Panc1 (cell line): ENCODE data around the gene CADPS2.

Source experiments
- REST ChIP-seq, 2 experiments: IDR thresholded peaks; 2 replicates each; pipeline ENCODE4 v1.6.1; 2011 to 2012; ENCODE audit warnings: low read depth in 2 of 2, control low read depth in 1 of 2, low read length in 1 of 2, mild to moderate bottlenecking in 1 of 2, moderate library complexity in 1 of 2; ENCODE audit not compliant: insufficient read depth in 1 of 2
- TF ChIP-seq, protein P1 (sequence below): fragments of 450-650 bp; IDR thresholded peaks from 2 replicates; pipeline ENCODE4 v1.5.1; 2017; ENCODE audit warnings: mild to moderate bottlenecking

DNA sequence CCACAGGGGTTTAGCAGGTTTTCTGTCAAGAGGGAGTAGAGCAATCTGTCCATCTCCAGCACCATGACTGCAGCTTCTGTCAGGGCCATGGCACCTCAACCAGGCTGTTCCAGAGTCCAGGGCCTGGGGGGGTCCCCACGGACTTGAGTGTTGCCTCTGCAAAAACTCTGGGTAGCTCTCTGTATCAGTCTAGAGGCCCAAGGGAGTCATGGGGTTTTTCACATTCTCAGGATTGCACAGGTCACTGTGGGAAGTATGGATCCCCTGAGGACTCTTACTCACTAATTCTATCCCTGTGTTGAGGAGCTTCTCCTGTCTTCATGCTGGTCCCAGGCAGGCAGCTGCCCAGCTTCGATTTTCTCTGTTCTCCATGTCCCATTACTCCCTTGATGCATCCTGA is 247.8 kb downstream of the CADPS2 start:
- no peak for TF ChIP-seq REST (IDR thresholded peaks at IDR 0.05; ENCODE audit: insufficient read depth in 1 of 2, low read depth in 2 of 2, low read length in 1 of 2)
- TF ChIP-seq, protein P1, sequence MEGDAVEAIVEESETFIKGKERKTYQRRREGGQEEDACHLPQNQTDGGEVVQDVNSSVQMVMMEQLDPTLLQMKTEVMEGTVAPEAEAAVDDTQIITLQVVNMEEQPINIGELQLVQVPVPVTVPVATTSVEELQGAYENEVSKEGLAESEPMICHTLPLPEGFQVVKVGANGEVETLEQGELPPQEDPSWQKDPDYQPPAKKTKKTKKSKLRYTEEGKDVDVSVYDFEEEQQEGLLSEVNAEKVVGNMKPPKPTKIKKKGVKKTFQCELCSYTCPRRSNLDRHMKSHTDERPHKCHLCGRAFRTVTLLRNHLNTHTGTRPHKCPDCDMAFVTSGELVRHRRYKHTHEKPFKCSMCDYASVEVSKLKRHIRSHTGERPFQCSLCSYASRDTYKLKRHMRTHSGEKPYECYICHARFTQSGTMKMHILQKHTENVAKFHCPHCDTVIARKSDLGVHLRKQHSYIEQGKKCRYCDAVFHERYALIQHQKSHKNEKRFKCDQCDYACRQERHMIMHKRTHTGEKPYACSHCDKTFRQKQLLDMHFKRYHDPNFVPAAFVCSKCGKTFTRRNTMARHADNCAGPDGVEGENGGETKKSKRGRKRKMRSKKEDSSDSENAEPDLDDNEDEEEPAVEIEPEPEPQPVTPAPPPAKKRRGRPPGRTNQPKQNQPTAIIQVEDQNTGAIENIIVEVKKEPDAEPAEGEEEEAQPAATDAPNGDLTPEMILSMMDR, result no peak
